Kidney (tissue), 14 donors: ENCODE data around the gene LCNL1. TPM values are rescaled to one million over a fixed set of nuclear protein-coding genes. Genes with fewer than 3 reads are reported as not detected.

Experiments
- DNase-seq, 5 donors: peaks; one replicate each; pipeline ENCODE4 v3.0.0-alpha.2; 2013 to 2020
- FAIRE-seq: peaks from 2 replicates; lab custom pipeline; 2012; peaks lifted over from hg19 to GRCh38; lab: Jason Lieb, UNC
- H3K27ac ChIP-seq, 2 donors: one replicate each; pipeline ENCODE4 v1.7.0; 2013; ENCODE audit warnings: low read depth in 2 of 2, low read length in 2 of 2, inconsistent platforms in 1 of 2
- H3K27me3 ChIP-seq: one replicate; pipeline ENCODE4 v1.7.1; 2013; ENCODE audit warnings: low read length, inconsistent platforms; ENCODE audit not compliant: control insufficient read depth, insufficient read depth
- H3K36me3 ChIP-seq, 3 donors: one replicate each; pipeline versions ENCODE4 v1.7.0 to v1.7.1; 2013; ENCODE audit warnings: low read length in 3 of 3, control low read depth in 1 of 3, inconsistent platforms in 1 of 3; ENCODE audit not compliant: insufficient read depth in 3 of 3, control insufficient read depth in 2 of 3
- H3K4me1 ChIP-seq, 3 donors: one replicate each; pipeline versions ENCODE4 v1.7.0 to v1.7.1; 2013; ENCODE audit warnings: low read length in 3 of 3, inconsistent platforms in 1 of 3, low read depth in 1 of 3; ENCODE audit not compliant: control insufficient read depth in 2 of 3, insufficient read depth in 2 of 3
- H3K4me3 ChIP-seq, 3 donors: one replicate each; pipeline versions ENCODE4 v1.7.0 to v1.8.1; 2013; ENCODE audit warnings: low read length in 3 of 3, control low read depth in 1 of 3, inconsistent platforms in 1 of 3
- H3K9ac ChIP-seq, 3 donors: one replicate each; pipeline versions ENCODE4 v1.7.0 to v1.7.1; 2013; ENCODE audit warnings: low read length in 3 of 3, control low read depth in 1 of 3, inconsistent platforms in 1 of 3
- H3K9me3 ChIP-seq, 3 donors: one replicate each; pipeline versions ENCODE4 v1.7.0 to v1.7.1; 2013; ENCODE audit warnings: low read length in 3 of 3, control low read depth in 1 of 3, inconsistent platforms in 1 of 3; ENCODE audit not compliant: control insufficient read depth in 2 of 3, insufficient read depth in 1 of 3
- CTCF ChIP-seq: IDR thresholded peaks from 3 replicates; pipeline ENCODE4 v1.5.1; 2012; ENCODE audit warnings: mild to moderate bottlenecking, moderate library complexity, borderline replicate concordance; ENCODE audit not compliant: insufficient read depth; ENCODE audit errors: extremely low read depth
- intact Hi-C: fragments of 100-400 bp; cut with DNase I; formaldehyde crosslinking; loops from one replicate; pipeline ENCODE4 v1.11.1; 2022
- polyA plus RNA-seq: library from polyadenylated mRNA; stranded (reverse); fragments of 350-450 nt; fragmentation: Illumina TruSeq; extraction: RNeasy Lipid Tissue Mini Kit (QIAGEN cat#74804); gene quantifications from one replicate; pipeline ENCODE4 v1.2.3, GENCODE V29; 2014; ENCODE audit warnings: low read depth, low replicate concordance; ENCODE audit not compliant: insufficient read depth
- total RNA-seq: library from RNA; stranded (reverse); fragmentation: NEBNext Ultra II Directional; extraction: Animal tissue kit (Norgen Biotek cat#: 25700); gene quantifications from one replicate; pipeline ENCODE4 v1.2.1, GENCODE V29; 2021
- donor health status: control.
- donor health status: control.
- donor health status: control.
- donor health status: control.
- donor health status: control.
- donor health status: DM: yes; HTN: yes; CAD: no.
- donor health status: Normal renal cell carcinoma (clear cell type).

Gene LCNL1
- total and polyA plus RNA-seq, 2 donors from 2014 or later: 0.54 to 1.4 TPM

GRCh38 chr9:137025517-137025966, 42.7 kb downstream of the LCNL1 start:
- Histone ChIP-seq H3K9ac (peak overlapping the region in 1 of 3 donors; percentile 26), H3K4me1 (peaks cover 0 to 38% (median 20%) of the 10 kb centered on the region in 3 donors), H3K27ac (peak overlapping the region; percentile 55 to 57), H3K4me3 (no peak overlapping the region), H3K36me3 (no peaks in the 10 kb centered on the region), H3K9me3 (no peaks in the 10 kb centered on the region), H3K27me3 (no peaks in the 10 kb centered on the region)
- intact Hi-C loops: loop anchor here (10.0 kb wide), 1 partner anchor 71 kb away; the partner anchor contains the start of gene LCN12
- TF ChIP-seq CTCF: no peak
- DNase-seq (peak; percentile 95 to 97 (median 96)), FAIRE-seq (no peak)

DNA sequence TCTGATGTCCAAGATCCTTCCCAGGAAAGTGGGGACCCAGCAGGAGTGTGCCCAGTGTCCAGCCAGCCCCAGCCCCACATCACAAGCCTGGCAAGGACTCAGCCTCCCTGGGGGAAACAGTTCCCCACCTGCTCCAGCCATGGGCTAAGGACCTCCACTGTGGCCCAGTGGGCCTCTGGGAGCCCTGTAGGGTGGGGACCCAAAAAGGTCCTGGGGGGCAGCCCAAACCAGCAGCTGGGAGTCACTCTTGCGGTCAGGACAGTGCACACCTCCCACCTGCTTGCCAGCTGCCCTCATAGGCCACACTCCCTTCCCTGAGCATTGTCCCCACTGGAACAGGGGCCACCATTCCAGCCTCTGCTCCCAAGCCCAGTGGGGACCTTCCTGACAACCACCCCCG, 43.6 kb downstream of the LCNL1 start:
- H3K9ac ChIP-seq: peak overlapping the region in 1 of 3 donors; percentile 26

GRCh38 chr9:137026828-137027227, 44.0 kb downstream of the LCNL1 start:
- Histone ChIP-seq H3K4me3 (peak overlapping the region in 1 of 3 donors; percentile 62), H3K36me3 (no peaks in the 10 kb centered on the region), H3K27me3 (no peaks in the 10 kb centered on the region), H3K4me1 (peaks cover 0 to 39% (median 20%) of the 10 kb centered on the region in 3 donors), H3K9me3 (no peaks in the 10 kb centered on the region), H3K27ac (peak overlapping the region; percentile 22 to 54), H3K9ac (peak overlapping the region in 1 of 3 donors; percentile 69)
- TF ChIP-seq CTCF: no peak
- intact Hi-C loops: loop anchor here (10.0 kb wide), 1 partner anchor 72 kb away; the partner anchor contains the start of gene LCN12
- DNase-seq (no peak), FAIRE-seq (no peak)

More for the DNA sequence above, 43.6 kb downstream of the LCNL1 start:
- Histone ChIP-seq H3K27me3 (no peaks in the 10 kb centered on the region), H3K4me3 (no peak overlapping the region), H3K9me3 (no peaks in the 10 kb centered on the region), H3K27ac (peak overlapping the region in 1 of 2 donors; percentile 22), H3K4me1 (peaks cover 0 to 39% (median 20%) of the 10 kb centered on the region in 3 donors), H3K36me3 (no peaks in the 10 kb centered on the region)
- DNase-seq (no peak), FAIRE-seq (no peak)
- TF ChIP-seq CTCF: no peak
- intact Hi-C loops: loop anchor here (10.0 kb wide), 1 partner anchor 72 kb away; the partner anchor contains the start of gene LCN12
